Activated T-helper 17 cell treated with anti-CD3 and anti-CD28 coated beads, Interleukin-2, amount 50 U/mL, for 72 hours (primary cell): ENCODE measurements around the gene RIC8B. TPM values are rescaled to one million over a fixed set of nuclear protein-coding genes. Genes with fewer than 3 reads are reported as not detected.

Source experiments
- ATAC-seq: fragments of 150-1000 bp; cut with Tn5 transposase; replicated peaks from 2 replicates; pipeline ENCODE4 v1.10.0; 2021; ENCODE audit warnings: mild to moderate bottlenecking, moderate library complexity
- H3K27ac Mint-ChIP-seq: one replicate; pipeline ENCODE4 v1.8.0; 2022; ENCODE audit warnings: mixed read lengths
- H3K27me3 Mint-ChIP-seq: one replicate; pipeline ENCODE4 v1.8.0; 2022; ENCODE audit warnings: mixed read lengths
- H3K36me3 Mint-ChIP-seq: one replicate; pipeline ENCODE4 v1.8.0; 2022; ENCODE audit warnings: low read depth, mild to moderate bottlenecking, mixed read lengths
- H3K4me1 Mint-ChIP-seq: one replicate; pipeline ENCODE4 v1.8.0; 2022; ENCODE audit warnings: mixed read lengths
- H3K4me3 Mint-ChIP-seq: one replicate; pipeline ENCODE4 v1.8.0; 2022; ENCODE audit warnings: mild to moderate bottlenecking, mixed read lengths
- H3K9me3 Mint-ChIP-seq: one replicate; pipeline ENCODE4 v1.8.0; 2022; ENCODE audit warnings: mixed read lengths
- total RNA-seq, 2 donors: library from RNA; stranded (reverse); gene quantifications; one replicate each; pipeline ENCODE4 v1.2.3, GENCODE V29; 2022

The RIC8B gene
- total RNA-seq, 2 donors from 2014 or later = 14.9 to 15.9 TPM

GRCh38 chr12:106926657-106927056 is 152.2 kb downstream of the RIC8B start:
- Mint-ChIP-seq H3K36me3 (no peaks in the 10 kb centered on the region), H3K4me3 (no peak overlapping the region), H3K27me3 (peaks cover 16% of the 10 kb centered on the region), H3K9me3 (peaks cover 5% of the 10 kb centered on the region), H3K4me1 (no peaks in the 10 kb centered on the region), H3K27ac (no peak overlapping the region)
- ATAC-seq = no peak

- H3K4me1 Mint-ChIP-seq = no peaks in the 10 kb centered on the region
- no peak for ATAC-seq
- H3K27ac Mint-ChIP-seq = no peak overlapping the region
- H3K9me3 Mint-ChIP-seq = no peaks in the 10 kb centered on the region
- H3K27me3 Mint-ChIP-seq = peaks cover 20% of the 10 kb centered on the region
- H3K36me3 Mint-ChIP-seq = no peaks in the 10 kb centered on the region
- no peak overlapping the region for H3K4me3 Mint-ChIP-seq
Observed at GRCh38 chr12:106934277-106934676, 159.8 kb downstream of the RIC8B start.

Other genes with a start within 250 kb of the RIC8B start
- gene RFX4, start 191.7 kb upstream of the RIC8B start, total RNA-seq = not detected
- 10 to 100 TPM; 40.9 to 62.3 TPM for gene TMEM263, start 181.2 kb downstream of the RIC8B start, total RNA-seq
- 10 to 100 TPM in 1 of 2 donors, 1 to 10 TPM in 1; 9.0 to 10.9 TPM for gene MTERF2, start 212.5 kb downstream of the RIC8B start, total RNA-seq